Measurements from ENCODE around the gene DCAF8. TPM values are rescaled to one million over a fixed set of nuclear protein-coding genes. Genes with fewer than 3 reads are reported as not detected.

Gene DCAF8
- total and polyA plus RNA-seq, 2 experiments from 2014 or later: 55.0 to 104 TPM

GRCh38 chr1:160244209-160244608 is 18.1 kb downstream of the DCAF8 start (continued):
- TF ChIP-seq ZNF462 (CRISPR knock-in tag; IDR thresholded peaks at IDR 0.05): no peak
- TF ChIP-seq CTCF (conservative IDR thresholded peaks at IDR 0.05; ENCODE audit: low read depth in 2 of 2): no peak
- no peak for TF ChIP-seq REST (IDR thresholded peaks at IDR 0.05; ENCODE audit: unreplicated experiment)
- no peak for TF ChIP-seq STAT1 (IDR thresholded peaks at IDR 0.05; ENCODE audit: unreplicated experiment)
- no peak for TF ChIP-seq EZH2 (IDR thresholded peaks at IDR 0.05; ENCODE audit: low read depth, unreplicated experiment)
- no peak for TF ChIP-seq ZNF331 (CRISPR knock-in tag; IDR thresholded peaks at IDR 0.05; ENCODE audit: low read depth)
- no peak for TF ChIP-seq NANOG (IDR thresholded peaks at IDR 0.05; ENCODE audit: borderline replicate concordance)
- no peak for TF ChIP-seq POLR2AphosphoS5 (IDR thresholded peaks at IDR 0.05; ENCODE audit: low read depth)
- no peak for TF ChIP-seq EZH2phosphoT487 (IDR thresholded peaks at IDR 0.05; ENCODE audit: unreplicated experiment)

Data from GM23338 (cell line).